GM10847 (cell line): ENCODE data around the gene COLEC12.

Experiments used
- POLR2A ChIP-seq: IDR thresholded peaks from 2 replicates; pipeline ENCODE4 v1.6.1; 2011; ENCODE audit not compliant: insufficient read length; ENCODE audit errors: extremely low read depth

Gene COLEC12

DNA sequence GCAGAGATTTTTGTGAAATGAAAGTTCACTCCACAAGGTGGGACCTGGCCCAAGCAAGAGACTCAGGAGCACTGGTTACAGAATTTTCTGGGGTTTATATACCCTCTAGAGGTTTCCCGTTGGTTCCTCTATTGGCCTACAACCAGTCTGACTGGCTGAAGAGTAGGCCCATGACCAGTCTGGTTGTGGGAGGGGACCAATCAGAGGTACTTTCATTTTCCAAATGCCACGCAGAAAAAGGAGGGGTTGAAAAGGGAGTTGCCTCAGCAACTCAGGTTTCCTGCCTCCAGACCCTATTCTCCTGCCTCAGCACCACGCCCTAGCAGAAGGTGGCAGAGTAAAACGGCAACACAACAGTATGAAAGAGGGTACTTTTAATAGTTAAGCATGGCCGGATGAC lies 98.4 kb downstream of the COLEC12 start:
- TF ChIP-seq POLR2A = no peak

DNA sequence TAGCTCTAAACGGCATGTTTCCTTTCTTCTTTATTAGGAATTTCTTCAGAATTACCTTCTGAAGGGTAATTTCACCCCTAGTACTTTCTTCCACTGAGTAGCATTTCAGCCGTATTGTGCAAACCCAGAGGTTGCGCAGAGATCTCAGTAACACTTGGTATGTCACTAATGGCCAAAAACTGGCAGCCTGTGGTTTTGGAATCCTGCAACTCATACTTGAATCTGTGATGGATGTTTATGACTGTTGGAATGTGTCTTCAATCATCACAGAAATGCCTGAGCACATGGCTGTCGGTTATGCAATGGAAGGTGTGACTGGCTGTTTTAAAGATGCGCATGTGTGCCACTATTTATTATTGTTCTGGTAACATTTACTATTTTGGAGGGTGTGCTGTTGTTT lies 100.0 kb downstream of the COLEC12 start:
- no peak for TF ChIP-seq POLR2A

DNA sequence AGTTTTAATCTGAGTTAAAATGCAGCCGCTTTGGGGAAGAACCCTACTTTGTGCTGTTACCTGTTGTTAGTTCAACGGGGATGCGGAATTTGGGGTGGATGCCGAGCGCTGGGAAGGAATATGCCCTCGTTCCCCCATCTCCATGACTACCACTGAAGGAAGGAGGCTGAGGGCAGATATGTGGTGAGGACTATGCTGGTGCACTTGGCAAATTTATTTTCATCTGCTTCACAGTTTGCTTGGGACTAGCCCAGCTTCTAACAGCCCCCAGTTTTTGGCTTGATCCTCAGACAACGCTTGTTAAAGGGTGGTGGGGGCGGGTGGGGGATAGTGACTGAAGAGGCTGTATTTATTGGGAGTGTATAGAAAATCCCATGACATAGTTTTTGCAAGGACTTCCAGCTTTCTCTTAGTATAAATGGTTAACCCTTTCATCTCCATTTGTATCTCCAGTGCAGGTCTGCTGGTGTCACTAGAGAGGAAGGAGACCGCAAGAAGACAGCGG lies 100.8 kb downstream of the COLEC12 start:
- no peak for TF ChIP-seq POLR2A

DNA sequence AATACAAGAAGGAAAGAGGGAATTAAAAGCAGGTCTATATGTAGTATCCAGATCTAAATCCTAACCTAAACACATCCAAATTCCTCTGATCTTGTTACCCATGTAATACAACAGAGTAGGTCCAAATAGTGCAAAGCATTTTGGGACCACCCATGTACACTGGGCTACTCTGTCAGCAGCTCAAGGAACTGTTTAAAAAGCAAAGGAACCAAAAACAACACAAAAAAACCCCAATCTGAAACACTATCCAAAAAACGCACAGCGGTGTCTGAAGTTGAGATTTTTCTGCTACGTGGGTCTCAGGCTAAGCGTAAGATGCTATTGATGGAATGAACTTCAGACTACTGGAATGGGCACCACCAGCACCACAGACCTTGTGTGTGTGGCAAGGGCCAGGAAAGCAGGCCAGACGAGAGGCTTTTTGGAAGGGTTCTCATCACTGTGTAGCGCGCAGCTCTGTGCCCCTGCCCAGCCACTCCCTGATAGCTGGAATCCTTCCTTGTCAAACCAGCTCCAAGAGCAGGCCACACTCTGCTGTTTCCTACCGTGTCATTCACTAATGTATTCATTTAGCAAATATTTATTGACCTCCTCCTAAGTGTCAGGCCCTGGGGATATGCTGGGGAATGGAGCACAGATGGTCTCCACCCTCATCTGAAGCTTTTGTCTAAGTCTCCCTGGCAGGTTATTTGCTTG lies 101.4 kb downstream of the COLEC12 start:
- TF ChIP-seq POLR2A = no peak

DNA sequence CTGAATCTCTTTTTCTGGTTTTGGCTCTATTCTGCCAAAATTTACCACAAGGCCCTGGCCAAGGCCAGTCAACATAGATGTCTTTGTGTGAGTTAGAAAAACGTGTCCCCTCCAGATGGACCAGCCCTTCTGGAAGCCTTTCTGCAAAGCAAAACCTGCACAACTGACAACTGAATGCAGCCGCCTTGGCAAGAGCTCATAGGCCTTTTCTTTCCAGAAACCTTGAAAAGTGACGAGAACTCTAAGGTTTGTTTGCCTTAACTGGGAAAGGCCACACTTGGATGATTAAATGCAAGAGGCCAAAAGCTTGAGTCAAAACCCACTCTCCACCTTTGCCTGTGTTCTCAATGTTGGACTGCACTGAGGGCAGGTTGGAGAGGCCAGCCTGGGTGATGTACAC lies 103.9 kb downstream of the COLEC12 start:
- no peak for TF ChIP-seq POLR2A

DNA sequence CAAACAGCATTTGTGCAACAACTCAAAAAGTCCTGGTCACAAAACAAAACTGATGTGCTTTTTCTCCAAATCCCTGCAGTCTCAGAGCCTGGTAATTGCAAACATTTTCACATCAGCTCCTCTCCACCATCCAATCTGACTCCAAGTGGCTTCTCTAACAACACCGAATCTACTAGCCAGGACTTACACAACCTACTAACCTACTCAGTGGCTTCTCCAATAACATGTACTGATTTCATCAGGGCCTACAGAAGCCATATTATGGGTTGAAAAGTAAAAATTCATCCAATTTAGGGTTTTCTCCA lies 104.3 kb downstream of the COLEC12 start:
- no peak for TF ChIP-seq POLR2A

DNA sequence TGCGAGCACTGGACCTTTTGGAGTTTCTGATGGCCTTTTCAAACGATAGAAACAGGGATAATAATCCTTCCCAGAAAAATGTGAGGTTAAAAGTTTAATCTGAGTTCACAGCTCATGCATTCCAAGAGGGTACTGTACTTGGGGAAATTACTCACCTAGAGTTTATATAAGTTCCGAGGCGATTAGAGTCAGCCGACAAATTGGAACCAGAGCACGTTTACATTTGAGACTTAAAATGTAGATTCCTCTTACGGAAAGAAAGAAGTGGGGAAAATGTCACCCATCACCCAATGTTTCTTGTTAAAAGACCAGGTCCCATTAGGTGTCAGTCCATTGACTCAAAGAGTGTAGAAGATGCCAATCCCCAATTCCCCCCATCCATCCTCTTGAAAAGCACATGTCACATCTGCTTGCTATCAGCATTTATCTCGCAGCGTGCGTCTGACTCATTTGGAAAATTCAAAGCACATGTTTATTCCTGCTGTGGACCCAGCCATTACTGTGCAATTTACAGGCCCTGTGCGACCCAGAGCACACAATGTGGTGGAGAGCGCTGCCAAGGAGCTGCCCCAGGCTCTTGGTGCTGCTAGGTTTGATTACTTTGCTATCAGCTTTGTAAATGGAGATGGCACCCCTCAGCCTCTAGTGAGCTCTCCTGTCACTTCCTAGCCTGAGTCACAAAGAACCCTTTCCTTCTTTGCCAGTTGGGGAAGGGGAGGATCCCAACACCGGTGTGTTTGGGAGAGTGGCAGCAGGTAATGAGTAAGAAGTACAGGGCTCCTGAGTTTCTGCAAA lies 104.8 kb downstream of the COLEC12 start:
- no peak for TF ChIP-seq POLR2A

DNA sequence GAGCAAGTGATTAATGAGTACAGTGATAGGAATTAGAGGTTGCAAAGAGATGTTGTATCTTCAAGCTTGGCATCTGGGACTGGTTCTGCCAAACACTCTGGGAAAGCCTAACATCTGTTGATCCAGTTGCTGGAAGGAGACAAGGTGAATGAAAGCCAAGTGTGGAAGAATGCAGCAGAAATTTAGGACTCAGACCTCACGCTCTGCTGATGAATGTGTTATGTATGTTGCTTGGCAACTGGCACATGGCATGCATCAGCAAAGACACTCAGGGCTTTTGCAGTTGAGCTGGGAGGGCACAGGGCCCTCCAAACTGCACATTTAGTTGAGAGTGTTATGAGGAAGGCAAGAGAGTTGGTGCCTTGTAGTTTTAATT lies 105.5 kb downstream of the COLEC12 start:
- no peak for TF ChIP-seq POLR2A

DNA sequence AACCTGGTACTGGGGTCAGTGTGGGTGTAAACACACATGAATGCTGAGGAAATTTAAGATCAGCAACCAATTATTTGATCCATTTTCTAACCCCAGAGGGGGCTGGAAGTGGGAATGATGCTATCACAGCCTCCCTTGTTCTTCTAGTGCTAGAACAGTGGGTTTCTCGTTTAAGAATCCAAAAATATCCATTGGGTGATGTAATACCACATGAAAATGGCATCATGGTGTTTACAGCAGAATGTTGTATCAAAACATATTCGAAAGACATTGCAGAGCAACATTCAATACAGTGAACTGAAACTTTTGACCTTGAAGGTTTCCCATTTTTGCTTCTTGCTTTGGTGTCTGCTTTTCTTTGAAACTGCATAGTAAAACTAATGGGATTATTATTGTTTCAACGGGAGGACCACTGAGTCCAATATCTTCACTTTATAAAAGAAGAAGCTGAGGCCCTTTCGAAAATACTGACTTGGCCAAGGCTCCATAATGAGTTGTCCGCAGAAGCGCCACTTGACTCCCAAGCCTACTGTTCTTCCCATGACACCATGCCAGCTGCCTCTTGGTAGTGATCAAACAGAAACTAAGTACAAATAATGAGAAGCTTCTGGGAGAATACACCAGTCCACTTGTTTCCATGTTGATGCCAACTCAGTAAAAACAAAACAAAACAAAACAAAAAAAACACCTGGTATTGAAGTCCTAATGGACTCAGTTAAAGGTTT lies 106.1 kb downstream of the COLEC12 start:
- no peak for TF ChIP-seq POLR2A

DNA sequence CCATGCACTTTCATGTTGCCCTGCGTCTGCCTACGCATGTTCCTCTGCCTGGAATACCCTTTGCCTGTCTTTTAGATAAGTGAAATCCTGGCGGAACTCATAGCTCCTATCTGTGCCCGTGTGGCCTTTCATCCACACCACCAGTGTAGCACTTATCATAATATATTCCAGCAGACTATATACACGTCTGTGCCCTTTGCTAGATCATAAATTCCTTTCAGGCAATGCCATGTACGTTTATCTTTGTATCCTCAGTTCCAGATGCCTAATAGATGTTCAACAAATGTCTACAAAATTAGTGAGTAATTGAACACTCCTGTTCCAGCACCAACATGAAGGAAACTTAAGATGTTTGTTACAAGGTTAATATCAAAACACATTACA lies 106.9 kb downstream of the COLEC12 start:
- no peak for TF ChIP-seq POLR2A

DNA sequence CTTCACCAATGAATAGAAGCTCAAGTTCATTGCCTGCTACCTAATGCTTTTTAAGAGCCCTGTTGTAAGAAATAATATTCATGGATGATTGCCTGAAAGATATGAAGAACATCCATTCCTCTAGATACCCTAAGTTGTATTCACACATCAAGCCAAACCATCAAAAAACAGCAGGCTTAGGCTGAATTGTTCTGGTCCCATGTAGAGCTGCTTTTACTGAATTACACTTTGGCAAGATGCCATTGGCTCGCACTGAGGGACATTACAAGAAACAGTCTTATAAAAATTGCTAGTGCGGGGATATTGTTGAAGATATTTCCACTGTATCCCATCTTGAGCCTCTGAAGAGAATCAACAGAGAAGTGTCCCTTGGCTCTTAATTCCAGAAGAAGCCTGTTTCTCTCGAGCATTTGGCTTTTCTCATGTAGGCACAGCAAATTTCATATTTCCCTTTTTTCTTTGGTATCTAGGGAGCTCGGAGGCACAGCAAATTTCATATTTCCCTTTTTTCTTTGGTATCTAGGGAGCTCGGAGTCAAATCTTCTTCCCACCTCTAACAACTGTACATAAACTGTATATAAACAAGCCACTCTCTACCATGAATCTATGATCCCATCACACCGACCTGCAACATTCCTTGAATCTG lies 107.5 kb downstream of the COLEC12 start:
- no peak for TF ChIP-seq POLR2A

DNA sequence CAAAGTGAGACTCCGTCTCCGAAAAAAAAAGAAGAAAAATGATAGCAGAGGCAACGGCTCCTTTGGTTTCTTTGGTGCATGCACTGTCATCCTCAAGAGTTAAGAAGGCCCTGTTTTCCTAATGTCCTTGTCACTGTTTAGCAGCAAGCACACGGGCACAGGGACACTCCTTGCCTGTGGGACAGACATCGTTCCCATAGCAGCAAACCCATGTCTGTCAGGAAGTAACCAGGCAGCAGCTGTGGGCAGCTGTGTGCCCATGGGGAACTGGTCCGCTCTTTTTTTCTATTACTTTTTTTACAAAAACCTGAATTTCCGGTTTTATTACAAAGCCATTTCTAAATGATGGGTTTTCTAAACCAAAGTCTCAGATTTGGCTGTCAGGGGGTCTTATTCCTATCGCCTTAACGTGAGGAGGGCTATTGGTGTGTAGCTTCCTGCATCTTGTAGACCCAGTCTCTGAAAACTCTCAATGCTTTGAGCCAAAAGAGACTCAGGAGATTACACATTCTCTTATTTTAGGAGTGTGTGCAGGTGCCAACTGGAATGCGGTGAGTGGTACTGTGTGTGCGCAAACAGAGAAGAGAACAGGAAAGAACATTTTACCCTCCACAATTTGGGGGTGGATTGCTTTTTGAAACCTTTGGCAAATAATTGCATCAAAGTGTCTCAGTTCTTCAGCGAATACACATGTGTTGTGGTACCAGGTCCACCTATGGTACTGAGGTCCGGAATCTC lies 109.6 kb downstream of the COLEC12 start:
- no peak for TF ChIP-seq POLR2A

DNA sequence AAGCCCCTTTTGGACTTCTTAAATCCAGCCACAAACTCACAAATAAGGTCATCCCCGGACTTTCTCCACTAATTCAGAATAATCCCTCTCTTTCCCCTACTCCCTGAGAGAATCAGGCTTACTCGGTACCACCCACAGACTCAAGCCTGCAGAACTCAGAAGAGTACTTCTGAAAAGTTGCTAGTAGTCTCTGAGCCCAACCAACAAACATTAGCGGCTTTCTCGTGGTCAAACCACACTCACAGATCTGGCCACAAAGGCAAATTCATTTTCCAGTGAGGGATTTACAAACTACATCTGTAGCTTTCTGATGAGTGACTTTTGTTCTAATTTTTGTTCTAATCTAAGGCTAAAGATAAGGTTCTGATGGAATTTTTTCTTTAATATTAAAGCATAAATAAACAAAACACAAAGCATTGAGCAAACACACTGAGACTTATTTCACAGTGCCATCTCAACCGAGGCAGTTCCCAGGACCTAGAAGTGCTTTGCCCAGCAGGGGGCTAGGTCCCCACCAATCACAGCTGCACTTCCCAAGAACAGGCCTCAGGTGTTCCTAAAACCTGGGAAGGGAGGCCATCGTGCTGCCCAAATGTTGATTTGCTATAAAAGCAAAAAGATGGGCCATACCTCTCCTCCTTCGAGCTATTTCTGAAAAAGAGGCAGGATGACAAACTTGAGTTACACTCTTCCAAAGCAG lies 110.7 kb downstream of the COLEC12 start:
- TF ChIP-seq POLR2A = no peak

DNA sequence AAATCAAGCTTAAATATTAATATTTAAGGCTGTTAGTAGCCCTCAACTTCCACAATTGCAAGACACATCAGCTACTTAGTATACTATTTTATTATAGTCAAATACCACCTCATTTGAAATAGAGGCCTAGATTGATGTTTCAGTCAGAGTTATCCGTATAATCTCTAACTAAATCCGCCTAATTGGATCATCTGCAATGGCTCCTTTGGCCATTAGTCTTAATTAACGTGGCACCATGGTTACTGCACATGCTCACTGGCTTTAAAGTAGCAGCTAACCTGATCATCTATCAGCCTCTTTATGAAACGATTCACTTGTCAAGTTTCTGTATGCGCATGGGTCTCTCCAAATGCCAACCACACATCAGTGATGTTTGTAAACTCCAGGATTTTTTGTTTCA lies 112.3 kb downstream of the COLEC12 start:
- TF ChIP-seq POLR2A = no peak

DNA sequence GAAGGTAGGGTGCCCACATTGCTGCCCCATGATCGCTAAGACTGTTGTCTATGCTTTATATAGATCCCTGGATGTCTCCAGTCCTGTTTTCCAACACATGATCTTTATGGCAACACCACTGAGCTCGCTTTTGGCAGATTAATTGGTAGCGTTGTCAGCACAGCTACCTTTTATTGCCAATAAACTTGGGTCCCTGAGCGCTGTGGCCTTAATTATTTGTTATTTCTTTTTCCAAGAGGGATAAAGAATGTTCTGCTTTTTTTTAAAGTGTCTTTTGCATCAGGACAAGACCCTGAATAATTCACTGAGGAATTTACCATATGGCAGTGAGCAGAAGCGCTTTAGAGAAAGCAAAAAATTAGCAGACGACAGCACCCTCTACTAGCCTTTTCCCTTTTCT lies 113.5 kb downstream of the COLEC12 start:
- TF ChIP-seq POLR2A = no peak

DNA sequence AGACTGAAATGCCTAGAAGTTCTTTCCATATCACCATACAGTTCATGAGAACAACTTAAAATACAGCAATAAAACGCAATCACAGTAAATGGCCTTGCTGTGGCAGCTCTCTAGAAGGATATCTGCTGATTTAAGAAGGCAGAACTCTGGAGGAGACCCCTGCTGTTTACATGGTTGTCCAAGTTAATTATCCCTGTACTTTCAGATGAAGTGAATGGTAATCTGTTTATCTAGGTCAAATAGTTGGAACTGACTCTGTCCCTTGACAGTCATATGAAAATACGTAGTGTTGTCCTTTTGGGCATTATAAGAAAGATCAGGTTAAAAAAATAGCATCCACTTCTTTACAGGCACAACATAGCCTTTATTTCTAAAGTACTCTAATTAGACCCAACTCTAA lies 115.6 kb downstream of the COLEC12 start:
- TF ChIP-seq POLR2A = no peak
